ENCODE data around the gene NHSL2. TPM values are rescaled to one million over a fixed set of nuclear protein-coding genes. Genes with fewer than 3 reads are reported as not detected.

The NHSL2 gene
- total RNA-seq, 2 donors from 2014 or later = 0.26 to 0.69 TPM

DNA sequence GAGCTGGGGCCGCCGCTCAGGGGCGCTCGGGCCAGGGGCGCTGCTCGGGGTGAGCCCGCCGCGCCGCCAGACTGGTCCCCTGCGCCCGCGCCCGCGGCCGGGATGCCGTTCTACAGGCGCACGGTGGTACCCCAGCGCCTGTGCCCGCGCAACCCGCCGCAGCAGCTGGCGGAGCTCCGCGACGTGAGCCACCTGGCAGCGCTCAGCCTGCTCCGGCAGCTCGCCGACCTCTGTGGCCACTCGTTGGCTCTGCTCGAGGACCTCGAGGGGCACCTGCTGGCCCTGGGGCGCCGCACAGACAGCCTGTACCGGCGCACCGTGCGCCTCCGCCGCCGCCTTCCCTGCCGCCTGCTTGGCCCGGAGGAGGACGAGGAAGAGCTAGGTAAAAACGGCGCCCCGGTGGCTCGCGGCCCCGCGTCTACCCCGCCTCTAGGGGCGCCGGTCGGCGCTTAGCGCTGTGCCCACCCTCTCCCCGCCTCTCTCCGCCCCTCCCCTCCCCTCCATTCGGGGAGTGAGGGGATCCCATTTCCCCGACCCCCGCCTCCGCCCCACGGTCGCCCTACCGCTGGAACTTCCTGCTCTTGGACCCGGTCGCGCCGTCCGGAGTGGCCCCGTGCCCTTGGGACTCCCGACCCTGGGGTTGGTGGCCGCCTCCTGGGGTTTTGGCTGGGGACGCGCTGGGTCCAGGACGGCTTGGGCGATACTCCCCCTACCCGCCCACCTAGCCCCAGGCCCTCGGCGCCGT lies 513 bp downstream of the NHSL2 start:
- Mint-ChIP-seq H3K9me3 (no peaks in the 10 kb centered on the region), H3K36me3 (ENCODE audit: insufficient read depth in 2 of 2) (no peaks in the 10 kb centered on the region), H3K4me3 (peak overlapping the region; percentile 62 to 65), H3K27ac (no peak overlapping the region), H3K4me1 (ENCODE audit: low read depth) (no peaks in the 10 kb centered on the region), H3K27me3 (ENCODE audit: low read depth) (peaks cover 77% of the 10 kb centered on the region)
- peak; percentile 82 to 89 for ATAC-seq (replicated peaks in 1 of 2)
- DNase-seq = peak; percentile 38 to 43

DNA sequence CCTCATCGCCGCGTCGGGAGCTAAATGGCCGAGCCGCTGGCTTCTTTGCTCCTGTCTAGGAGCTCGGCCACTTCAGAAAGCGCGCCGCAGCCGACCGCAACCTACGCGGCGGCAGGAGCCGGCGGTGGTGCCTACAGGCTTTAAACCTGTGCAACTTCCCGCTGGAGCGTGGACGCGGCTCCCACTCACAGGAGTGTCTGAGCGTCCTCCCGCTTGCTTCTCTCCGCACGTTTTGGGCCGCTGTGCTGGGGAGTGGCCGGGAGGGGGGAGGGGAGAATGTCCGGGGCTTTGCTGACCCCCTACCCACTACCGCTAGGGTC lies 1.0 kb downstream of the NHSL2 start:
- Mint-ChIP-seq H3K4me1 (ENCODE audit: low read depth) (no peaks in the 10 kb centered on the region), H3K27ac (no peak overlapping the region), H3K27me3 (ENCODE audit: low read depth) (peaks cover 74% of the 10 kb centered on the region), H3K36me3 (ENCODE audit: insufficient read depth in 2 of 2) (no peaks in the 10 kb centered on the region), H3K4me3 (peak overlapping the region; percentile 62 to 65), H3K9me3 (no peaks in the 10 kb centered on the region)
- peak; percentile 2 for DNase-seq
- ATAC-seq (replicated peaks in 1 of 2) = no peak

DNA sequence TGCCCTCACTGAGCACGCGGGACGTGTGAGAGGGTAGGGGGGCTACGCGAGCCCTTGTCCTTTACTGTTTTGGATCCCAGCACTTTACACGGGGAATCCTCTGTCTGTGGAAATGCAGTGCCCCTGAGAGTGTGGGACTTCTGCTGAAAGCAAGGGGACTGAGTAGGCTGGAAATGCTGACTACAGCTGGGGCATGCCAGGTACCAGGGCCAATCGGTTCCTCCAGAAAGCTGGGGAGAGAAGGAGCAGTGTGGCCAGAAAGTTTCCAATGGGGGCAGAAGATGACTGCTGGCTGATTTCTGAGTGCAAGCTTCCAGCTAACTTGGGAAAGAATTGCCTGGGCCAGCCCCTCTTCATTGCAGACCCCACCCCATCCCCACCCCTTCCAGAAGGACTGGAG lies 1.5 kb downstream of the NHSL2 start:
- no peaks in the 10 kb centered on the region for H3K9me3 Mint-ChIP-seq
- no peaks in the 10 kb centered on the region for H3K36me3 Mint-ChIP-seq (ENCODE audit: insufficient read depth in 2 of 2)
- no peak overlapping the region for H3K4me3 Mint-ChIP-seq
- peaks cover 69% of the 10 kb centered on the region for H3K27me3 Mint-ChIP-seq (ENCODE audit: low read depth)
- H3K4me1 Mint-ChIP-seq (ENCODE audit: low read depth) = no peaks in the 10 kb centered on the region
- H3K27ac Mint-ChIP-seq = no peak overlapping the region
- no peak for ATAC-seq (replicated peaks in 1 of 2)
- DNase-seq = no peak

DNA sequence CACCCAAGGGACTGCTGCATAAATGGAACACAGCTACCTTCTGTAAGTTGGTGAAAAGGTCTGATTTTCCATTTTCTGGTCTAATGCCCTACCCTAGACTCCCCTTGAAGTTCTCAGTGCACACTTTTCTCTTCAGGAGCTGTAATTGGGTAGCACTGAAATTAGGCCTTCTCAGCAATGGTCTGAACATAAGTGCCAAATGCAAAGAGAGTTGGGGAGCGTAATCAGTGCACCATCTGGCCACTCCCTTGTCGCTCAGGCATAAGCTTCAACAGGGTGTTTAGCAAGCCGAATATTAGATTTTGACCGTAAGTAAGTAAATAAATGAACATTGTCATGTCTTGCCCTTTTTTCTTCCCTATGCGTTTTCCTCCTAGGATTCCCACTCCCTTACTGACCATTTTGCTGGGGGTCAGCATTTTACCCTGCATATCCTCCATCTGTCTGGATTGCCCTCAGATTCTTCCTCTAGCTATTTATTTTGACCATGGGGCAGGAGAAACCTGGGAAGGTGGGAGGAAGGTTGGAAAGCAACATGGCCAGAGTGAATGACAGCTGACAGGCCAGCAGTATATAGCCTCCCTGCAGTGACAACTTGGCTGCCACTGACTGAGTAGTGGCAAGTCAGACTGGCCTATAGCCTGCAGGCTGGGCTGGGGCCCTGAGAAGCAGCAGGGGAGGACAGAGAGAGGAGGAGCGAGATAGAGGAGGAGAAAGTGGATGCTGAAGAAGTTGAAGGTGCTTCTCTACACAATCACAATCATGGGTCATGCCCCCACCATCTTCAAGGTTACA lies 2.7 kb downstream of the NHSL2 start:
- H3K27me3 Mint-ChIP-seq (ENCODE audit: low read depth) = peaks cover 57% of the 10 kb centered on the region
- no peak for DNase-seq

DNA sequence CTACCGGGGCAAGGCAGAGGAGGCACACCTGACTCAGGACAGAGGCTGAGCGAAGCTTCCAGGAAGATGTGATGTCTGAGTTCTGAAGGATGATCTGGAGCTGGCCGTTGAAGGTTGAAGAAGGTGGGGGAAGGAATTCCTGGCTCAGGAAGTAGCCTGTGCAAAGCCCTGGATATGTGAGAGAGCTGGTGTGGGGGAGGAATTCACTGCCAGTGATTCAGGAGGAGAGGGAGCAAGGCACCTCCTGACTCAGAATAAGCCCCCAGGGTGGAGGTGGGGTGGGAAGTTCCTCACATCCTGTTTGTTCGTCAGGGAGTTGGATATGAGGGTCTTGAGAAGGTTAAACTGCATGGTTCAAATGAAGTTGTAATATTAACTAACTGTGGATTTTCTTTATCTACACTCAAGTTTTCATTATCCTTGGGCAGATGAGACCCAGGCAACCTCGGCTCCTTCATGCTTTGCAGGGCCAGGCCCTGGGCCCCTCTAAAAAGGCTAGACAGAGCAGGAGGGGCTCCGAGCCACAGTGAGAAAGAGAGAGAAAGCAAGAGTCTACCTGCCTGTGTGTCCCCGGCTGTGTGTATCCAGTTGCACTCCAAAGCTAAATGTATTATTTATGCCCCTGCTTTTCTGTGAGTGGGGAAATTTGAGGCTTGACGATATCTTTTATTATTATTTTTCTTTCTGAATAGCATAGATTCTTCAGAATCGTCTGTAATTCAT lies 7.1 kb downstream of the NHSL2 start:
- Mint-ChIP-seq H3K27ac (no peak overlapping the region), H3K4me1 (ENCODE audit: low read depth) (no peaks in the 10 kb centered on the region), H3K27me3 (ENCODE audit: low read depth) (peaks cover 40% of the 10 kb centered on the region), H3K4me3 (no peak overlapping the region), H3K36me3 (ENCODE audit: insufficient read depth in 2 of 2) (no peaks in the 10 kb centered on the region), H3K9me3 (no peaks in the 10 kb centered on the region)
- ATAC-seq (replicated peaks in 1 of 2) = no peak
- no peak for DNase-seq

More for the DNA sequence above, 2.7 kb downstream of the NHSL2 start:
- no peaks in the 10 kb centered on the region for H3K4me1 Mint-ChIP-seq (ENCODE audit: low read depth)
- ATAC-seq (replicated peaks in 1 of 2) = no peak
- H3K9me3 Mint-ChIP-seq = no peaks in the 10 kb centered on the region
- no peak overlapping the region for H3K4me3 Mint-ChIP-seq
- H3K36me3 Mint-ChIP-seq (ENCODE audit: insufficient read depth in 2 of 2) = no peaks in the 10 kb centered on the region
- no peak overlapping the region for H3K27ac Mint-ChIP-seq

DNA sequence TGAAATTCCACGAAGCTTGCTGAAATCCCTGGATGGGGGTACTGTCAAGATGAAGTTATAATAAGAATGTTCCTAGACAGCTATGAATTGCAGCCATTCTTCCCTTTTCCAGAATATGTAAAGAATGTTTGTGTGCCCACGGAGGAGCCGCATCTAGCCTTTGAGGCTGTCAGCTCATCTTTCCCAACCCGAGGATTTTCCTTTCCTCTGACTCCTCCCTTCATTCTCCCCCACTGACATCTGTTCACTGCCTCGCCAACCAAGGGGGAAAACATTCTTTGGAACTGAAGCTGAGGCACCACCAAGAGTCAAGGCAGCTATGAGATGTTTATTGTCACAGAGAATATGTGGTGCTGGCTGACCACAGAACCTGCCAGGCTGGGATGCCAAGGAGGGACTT lies 8.8 kb downstream of the NHSL2 start:
- no peak overlapping the region for H3K4me3 Mint-ChIP-seq
- ATAC-seq (replicated peaks in 1 of 2) = no peak
- H3K27me3 Mint-ChIP-seq (ENCODE audit: low read depth) = peaks cover 35% of the 10 kb centered on the region
- no peaks in the 10 kb centered on the region for H3K9me3 Mint-ChIP-seq
- no peak for DNase-seq
- H3K27ac Mint-ChIP-seq = no peak overlapping the region
- no peaks in the 10 kb centered on the region for H3K4me1 Mint-ChIP-seq (ENCODE audit: low read depth)
- no peaks in the 10 kb centered on the region for H3K36me3 Mint-ChIP-seq (ENCODE audit: insufficient read depth in 2 of 2)

DNA sequence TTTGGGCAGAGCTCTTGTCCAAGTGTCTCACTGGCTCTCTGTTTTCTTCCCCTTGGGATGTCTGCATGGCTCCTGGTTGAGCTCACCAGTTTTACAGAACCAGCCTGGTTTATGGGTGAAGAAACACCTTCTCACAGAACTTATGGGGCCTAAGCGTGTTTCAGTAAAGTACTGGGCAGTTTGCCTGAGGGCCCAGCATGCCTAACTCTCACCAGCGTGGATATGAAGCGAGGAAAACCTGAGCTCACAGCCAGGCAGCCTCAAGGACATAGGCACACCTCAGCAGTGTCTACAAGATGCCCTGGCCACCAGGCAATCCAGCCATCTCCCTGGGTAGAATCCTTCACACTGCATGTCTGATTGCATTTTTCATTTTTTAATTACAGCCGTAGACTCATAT lies 9.2 kb downstream of the NHSL2 start:
- Mint-ChIP-seq H3K9me3 (no peaks in the 10 kb centered on the region), H3K4me3 (no peak overlapping the region), H3K4me1 (ENCODE audit: low read depth) (no peaks in the 10 kb centered on the region), H3K36me3 (ENCODE audit: insufficient read depth in 2 of 2) (no peaks in the 10 kb centered on the region), H3K27me3 (ENCODE audit: low read depth) (peaks cover 33% of the 10 kb centered on the region), H3K27ac (no peak overlapping the region)
- DNase-seq (no peak), ATAC-seq (replicated peaks in 1 of 2) (no peak)

DNA sequence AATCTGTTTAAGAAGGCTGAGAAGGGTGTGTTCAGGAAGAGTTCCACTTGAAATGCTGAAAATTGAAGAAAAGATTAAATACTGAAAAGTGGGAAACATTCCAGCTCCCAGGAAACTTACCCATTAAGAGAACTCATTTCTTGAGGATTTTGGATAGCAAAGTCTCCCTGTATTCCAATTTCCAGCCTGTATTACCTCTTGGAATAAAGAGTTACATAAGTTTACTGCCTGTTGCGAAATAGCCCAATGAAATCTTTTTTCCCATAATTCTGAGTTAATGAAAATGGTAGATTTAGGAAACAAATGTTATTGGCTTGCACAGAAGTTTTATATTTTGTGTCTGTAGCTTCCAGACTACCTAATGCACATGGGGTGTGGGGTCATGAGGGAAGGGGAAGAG lies 12.0 kb downstream of the NHSL2 start:
- no peak for ATAC-seq (replicated peaks in 1 of 2)
- no peak overlapping the region for H3K4me3 Mint-ChIP-seq

DNA sequence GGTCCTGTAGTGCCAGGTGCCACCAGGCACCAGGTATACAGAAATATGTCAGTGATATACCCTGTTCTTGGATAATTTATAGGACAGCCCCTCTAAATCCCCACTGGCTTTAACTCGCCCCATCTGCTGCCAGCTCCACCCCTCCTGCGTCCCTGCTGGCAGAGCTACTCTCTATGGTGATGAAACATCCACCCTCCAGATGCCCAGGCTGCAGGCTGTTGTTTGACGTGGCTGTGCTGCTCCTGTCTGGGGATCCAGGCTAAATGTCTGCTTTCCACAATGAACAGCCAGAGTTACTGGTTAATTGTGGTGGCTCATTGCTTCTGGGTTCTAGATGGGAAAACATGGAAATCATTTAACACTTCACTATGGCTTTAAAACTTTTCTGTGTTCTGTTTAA lies 12.9 kb downstream of the NHSL2 start:
- Mint-ChIP-seq H3K27me3 (ENCODE audit: low read depth) (peaks cover 36% of the 10 kb centered on the region), H3K9me3 (no peaks in the 10 kb centered on the region), H3K4me1 (ENCODE audit: low read depth) (no peaks in the 10 kb centered on the region), H3K4me3 (no peak overlapping the region), H3K36me3 (ENCODE audit: insufficient read depth in 2 of 2) (no peaks in the 10 kb centered on the region), H3K27ac (no peak overlapping the region)
- ATAC-seq (replicated peaks in 1 of 2) (no peak), DNase-seq (no peak)

More for the DNA sequence above, 12.0 kb downstream of the NHSL2 start:
- no peaks in the 10 kb centered on the region for H3K36me3 Mint-ChIP-seq (ENCODE audit: insufficient read depth in 2 of 2)
- no peaks in the 10 kb centered on the region for H3K4me1 Mint-ChIP-seq (ENCODE audit: low read depth)
- peaks cover 31% of the 10 kb centered on the region for H3K27me3 Mint-ChIP-seq (ENCODE audit: low read depth)
- no peak for DNase-seq
- no peak overlapping the region for H3K27ac Mint-ChIP-seq
- H3K9me3 Mint-ChIP-seq = no peaks in the 10 kb centered on the region

DNA sequence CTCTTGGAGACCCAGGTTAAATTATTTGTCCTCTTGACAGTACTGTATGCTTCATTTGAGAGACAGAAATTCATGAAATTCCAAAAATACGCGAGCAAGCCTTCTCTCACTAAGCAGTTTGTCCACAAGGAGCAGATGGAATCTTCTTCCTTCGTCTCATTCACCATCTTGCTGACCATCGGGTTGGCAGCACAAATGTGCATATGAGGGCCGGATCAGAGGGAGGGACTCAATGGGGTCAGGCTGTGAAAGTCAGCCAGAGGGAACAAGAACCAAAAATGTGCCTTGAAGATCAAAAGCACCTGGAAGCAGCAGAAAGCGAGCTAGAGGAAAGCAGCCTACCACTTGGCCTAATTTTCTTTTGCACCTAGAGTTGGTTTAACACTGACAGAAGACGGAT lies 16.4 kb downstream of the NHSL2 start:
- peaks cover 52% of the 10 kb centered on the region for H3K27me3 Mint-ChIP-seq (ENCODE audit: low read depth)
- no peaks in the 10 kb centered on the region for H3K4me1 Mint-ChIP-seq (ENCODE audit: low read depth)
- no peak overlapping the region for H3K4me3 Mint-ChIP-seq
- peaks cover 0 to 2% of the 10 kb centered on the region in 2 donors for H3K9me3 Mint-ChIP-seq
- H3K36me3 Mint-ChIP-seq (ENCODE audit: insufficient read depth in 2 of 2) = no peaks in the 10 kb centered on the region
- DNase-seq (no peak), ATAC-seq (replicated peaks in 1 of 2) (no peak)
- H3K27ac Mint-ChIP-seq = no peak overlapping the region

DNA sequence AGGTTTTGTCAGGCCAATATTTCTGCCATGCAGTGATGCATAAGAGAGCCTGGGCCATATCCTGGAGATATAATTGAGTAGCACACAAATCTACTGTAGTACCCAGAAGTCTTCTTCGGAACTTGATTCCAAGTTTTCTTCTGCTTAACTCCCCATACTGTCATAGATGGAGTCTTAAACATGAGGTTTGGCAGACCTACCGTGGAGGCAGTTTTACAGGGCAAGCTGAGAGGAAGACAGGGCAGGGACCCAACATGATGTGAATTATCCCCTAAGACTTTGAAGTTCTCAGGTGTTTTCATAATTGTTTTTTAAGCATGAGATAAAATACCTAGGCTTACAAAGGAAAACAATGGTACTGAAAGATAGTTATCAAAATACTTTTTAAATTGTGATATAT lies 18.2 kb downstream of the NHSL2 start:
- no peak overlapping the region for H3K4me3 Mint-ChIP-seq
- DNase-seq = no peak
- no peak overlapping the region for H3K27ac Mint-ChIP-seq
- no peak for ATAC-seq (replicated peaks in 1 of 2)
- H3K27me3 Mint-ChIP-seq (ENCODE audit: low read depth) = peaks cover 57% of the 10 kb centered on the region
- no peaks in the 10 kb centered on the region for H3K4me1 Mint-ChIP-seq (ENCODE audit: low read depth)
- H3K36me3 Mint-ChIP-seq (ENCODE audit: insufficient read depth in 2 of 2) = no peaks in the 10 kb centered on the region
- H3K9me3 Mint-ChIP-seq = peaks cover 0 to 2% of the 10 kb centered on the region in 2 donors

DNA sequence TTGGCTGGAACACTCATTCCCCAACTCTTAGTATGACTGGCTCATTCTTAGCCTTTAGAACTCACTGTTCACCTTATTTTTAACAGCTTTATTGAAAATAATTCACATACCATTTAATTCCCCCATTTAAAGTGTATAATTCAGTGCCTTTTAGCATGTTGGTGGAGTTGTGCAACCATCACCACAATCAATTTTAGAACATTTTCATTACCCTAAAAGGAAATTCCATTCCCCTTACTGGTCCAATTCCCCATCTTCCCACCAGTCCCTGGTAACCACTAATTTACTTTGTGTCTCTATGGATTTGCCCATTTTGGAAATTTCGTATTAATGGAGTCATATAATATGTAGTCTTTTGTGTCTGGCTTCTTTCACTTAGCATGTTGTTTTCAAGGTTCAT lies 19.7 kb downstream of the NHSL2 start:
- H3K4me1 Mint-ChIP-seq (ENCODE audit: low read depth) = no peaks in the 10 kb centered on the region

DNA sequence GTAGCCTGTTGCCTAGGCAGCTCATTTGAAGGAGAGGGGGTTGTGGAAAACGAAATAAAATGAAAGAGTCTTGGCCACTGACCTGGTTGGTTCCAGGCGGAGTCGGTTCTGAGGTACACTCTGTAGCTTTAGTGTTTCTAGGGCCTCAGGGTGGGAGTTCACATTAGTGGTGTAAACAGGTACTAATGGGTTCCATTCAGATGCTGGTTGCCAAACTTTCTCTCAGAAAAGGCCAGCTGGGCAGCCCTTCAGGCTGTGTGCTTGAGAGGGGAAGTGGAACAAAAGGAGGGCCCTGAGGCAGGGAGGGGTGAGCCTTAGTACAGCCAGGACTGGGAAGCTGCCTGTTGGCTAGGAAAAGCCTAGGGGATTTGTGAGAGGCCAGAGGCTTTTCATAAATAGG lies 24.8 kb downstream of the NHSL2 start:
- Mint-ChIP-seq H3K36me3 (ENCODE audit: insufficient read depth in 2 of 2) (no peaks in the 10 kb centered on the region), H3K27ac (no peak overlapping the region), H3K27me3 (ENCODE audit: low read depth) (peaks cover 51% of the 10 kb centered on the region), H3K9me3 (no peaks in the 10 kb centered on the region), H3K4me3 (no peak overlapping the region), H3K4me1 (ENCODE audit: low read depth) (no peaks in the 10 kb centered on the region)
- DNase-seq = no peak
- no peak for ATAC-seq (replicated peaks in 1 of 2)

More for the DNA sequence above, 19.7 kb downstream of the NHSL2 start:
- Mint-ChIP-seq H3K27ac (no peak overlapping the region), H3K36me3 (ENCODE audit: insufficient read depth in 2 of 2) (no peaks in the 10 kb centered on the region), H3K27me3 (ENCODE audit: low read depth) (peaks cover 61% of the 10 kb centered on the region), H3K4me3 (no peak overlapping the region), H3K9me3 (peaks cover 0 to 2% of the 10 kb centered on the region in 2 donors)
- DNase-seq (no peak), ATAC-seq (replicated peaks in 1 of 2) (no peak)

All from activated T-cell treated with anti-CD3 and anti-CD28 coated beads, Interleukin-2, amount 50 U/mL, for 72 hours (primary cell).